ENCODE data around the gene AHDC1.

DNA sequence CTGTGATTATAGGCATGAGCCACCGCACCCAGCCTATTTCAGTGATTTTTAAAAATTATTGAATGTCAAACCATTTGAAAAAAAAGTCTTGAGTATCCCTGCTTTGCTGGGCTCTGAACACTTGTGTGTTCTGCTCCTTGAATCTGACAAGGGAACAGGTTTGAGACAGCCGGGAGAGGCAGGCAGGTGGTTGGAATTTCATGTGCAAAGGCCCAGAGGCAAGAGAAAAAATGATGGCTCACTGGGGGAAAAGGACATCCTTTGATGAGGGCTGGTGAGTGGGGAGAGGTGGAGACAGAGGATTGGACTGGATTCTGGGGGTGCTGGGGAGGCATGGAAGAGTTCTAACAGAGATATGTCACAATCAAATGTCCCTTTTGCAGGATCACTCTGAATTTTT, 100.9 kb downstream of the AHDC1 start:
- TF ChIP-seq, protein P1, sequence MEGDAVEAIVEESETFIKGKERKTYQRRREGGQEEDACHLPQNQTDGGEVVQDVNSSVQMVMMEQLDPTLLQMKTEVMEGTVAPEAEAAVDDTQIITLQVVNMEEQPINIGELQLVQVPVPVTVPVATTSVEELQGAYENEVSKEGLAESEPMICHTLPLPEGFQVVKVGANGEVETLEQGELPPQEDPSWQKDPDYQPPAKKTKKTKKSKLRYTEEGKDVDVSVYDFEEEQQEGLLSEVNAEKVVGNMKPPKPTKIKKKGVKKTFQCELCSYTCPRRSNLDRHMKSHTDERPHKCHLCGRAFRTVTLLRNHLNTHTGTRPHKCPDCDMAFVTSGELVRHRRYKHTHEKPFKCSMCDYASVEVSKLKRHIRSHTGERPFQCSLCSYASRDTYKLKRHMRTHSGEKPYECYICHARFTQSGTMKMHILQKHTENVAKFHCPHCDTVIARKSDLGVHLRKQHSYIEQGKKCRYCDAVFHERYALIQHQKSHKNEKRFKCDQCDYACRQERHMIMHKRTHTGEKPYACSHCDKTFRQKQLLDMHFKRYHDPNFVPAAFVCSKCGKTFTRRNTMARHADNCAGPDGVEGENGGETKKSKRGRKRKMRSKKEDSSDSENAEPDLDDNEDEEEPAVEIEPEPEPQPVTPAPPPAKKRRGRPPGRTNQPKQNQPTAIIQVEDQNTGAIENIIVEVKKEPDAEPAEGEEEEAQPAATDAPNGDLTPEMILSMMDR (IDR thresholded peaks at IDR 0.05): no peak
- no peak for TF ChIP-seq EZH2phosphoT487 (IDR thresholded peaks at IDR 0.05)
- TF ChIP-seq EZH2 (IDR thresholded peaks at IDR 0.05): no peak

All from neural progenitor cell (in vitro differentiated cells).